RWPE1 (cell line): ENCODE measurements around the gene ABCC8.

Experiments used
- CTCF ChIA-PET: fragments of 350-600 bp; sonication (Branson Sonifier 250); formaldehyde crosslinking; extraction: SDS; loops from one replicate; lab custom pipeline; 2021; lab: Yijun Ruan, JAX
- POLR2A ChIA-PET: fragments of 400-600 bp; formaldehyde crosslinking; extraction: SDS; loops from one replicate; lab custom pipeline; 2020; ENCODE audit warnings: antibody characterized with exemption; ENCODE audit not compliant: low non-redundant PET; lab: Yijun Ruan, JAX
- DNase-seq: peaks from one replicate; pipeline ENCODE4 v3.0.0; 2012; ENCODE audit warnings: low spot score
- H3K27ac ChIP-seq: fragments of 450-650 bp; 2 replicates; pipeline ENCODE4 v1.5.1; 2017
- CTCF ChIP-seq: fragments of 450-650 bp; conservative IDR thresholded peaks from 2 replicates; pipeline ENCODE4 v1.5.1; 2017; ENCODE audit warnings: low read depth, mild to moderate bottlenecking

Gene ABCC8

GRCh38 chr11:17384002-17384511, 92.6 kb downstream of the ABCC8 start:
- ChIA-PET POLR2A (no interaction called here), CTCF (interaction anchor here (0.5 to 2.7 kb wide), 32 partner anchors 9 to 599 kb away, joined by 3 to 41 read pairs (median 4); partner anchors contain the start of gene USH1C)
- peak; percentile 50 for DNase-seq
- no peak overlapping the region for H3K27ac ChIP-seq
- TF ChIP-seq CTCF: peak; percentile 87

- no peak overlapping the region for H3K27ac ChIP-seq
- CTCF ChIA-PET: interaction anchor here (0.7 to 2.7 kb wide), 16 partner anchors 9 to 145 kb away, joined by 3 to 41 read pairs (median 4); no protein-coding TSS in a partner anchor
- POLR2A ChIA-PET: no interaction called here
- no peak for TF ChIP-seq CTCF
- no peak for DNase-seq
Measured at GRCh38 chr11:17383461-17383860, 93.2 kb downstream of the ABCC8 start.

GRCh38 chr11:17382046-17382728, 94.5 kb downstream of the ABCC8 start:
- no peak for TF ChIP-seq CTCF
- CTCF ChIA-PET: interaction anchor here (0.6 to 1.3 kb wide), 2 partner anchors 111 to 117 kb away, joined by 3 read pairs; no protein-coding TSS in a partner anchor
- POLR2A ChIA-PET: no interaction called here
- no peak for DNase-seq
- H3K27ac ChIP-seq: no peak overlapping the region

- no peak overlapping the region for H3K27ac ChIP-seq
- ChIA-PET POLR2A (no interaction called here), CTCF (no interaction called here)
- DNase-seq: no peak
- TF ChIP-seq CTCF: no peak
Measured at GRCh38 chr11:17381156-17381555, 95.5 kb downstream of the ABCC8 start.

GRCh38 chr11:17379383-17380180, 97.1 kb downstream of the ABCC8 start:
- CTCF ChIA-PET: interaction anchor here (0.9 kb wide), 1 partner anchor 15 kb away, joined by 3 read pairs; no protein-coding TSS in a partner anchor
- no peak for DNase-seq
- H3K27ac ChIP-seq: no peak overlapping the region
- no peak for TF ChIP-seq CTCF
- POLR2A ChIA-PET: no interaction called here

- TF ChIP-seq CTCF: no peak
- POLR2A ChIA-PET: no interaction called here
- no peak for DNase-seq
- CTCF ChIA-PET: interaction anchor here (0.9 kb wide), 1 partner anchor 14 kb away, joined by 3 read pairs; no protein-coding TSS in a partner anchor
- H3K27ac ChIP-seq: peak overlapping the region; percentile 66
Measured at GRCh38 chr11:17378655-17379054, 98.0 kb downstream of the ABCC8 start.
